GM13976 (cell line): ENCODE data around the gene ENOX2.

Experiments
- DNase-seq: peaks from one replicate; pipeline ENCODE4 v3.0.0; 2012; ENCODE audit warnings: low spot score
- CTCF ChIP-seq: IDR thresholded peaks from 2 replicates; pipeline ENCODE4 v1.5.1; 2012; ENCODE audit warnings: borderline replicate concordance, mild to moderate bottlenecking; ENCODE audit not compliant: insufficient read depth; ENCODE audit errors: extremely low read depth, missing control alignments, control extremely low read depth
- in situ Hi-C: fragments of 300-500 bp; cut with MboI; formaldehyde crosslinking; loops from one replicate; pipeline ENCODE4 v1.12.0; 2022; ENCODE audit warnings: low sequenced_read_pairs, mixed read lengths, inconsistent platforms; ENCODE audit not compliant: unreplicated experiment

The ENOX2 gene

GRCh38 chrX:130884627-130885026, 18.4 kb downstream of the ENOX2 start:
- in situ Hi-C loops = no loop called here
- no peak for DNase-seq
- no peak for TF ChIP-seq CTCF

GRCh38 chrX:130879869-130880268, 23.1 kb downstream of the ENOX2 start:
- TF ChIP-seq CTCF = no peak
- in situ Hi-C loops = no loop called here

GRCh38 chrX:130878350-130879341, 24.4 kb downstream of the ENOX2 start:
- no peak for DNase-seq
- in situ Hi-C loops = no loop called here
- no peak for TF ChIP-seq CTCF

More at GRCh38 chrX:130879869-130880268, 23.1 kb downstream of the ENOX2 start:
- DNase-seq = no peak

GRCh38 chrX:130877892-130878341, 25.1 kb downstream of the ENOX2 start:
- no peak for TF ChIP-seq CTCF
- in situ Hi-C loops = no loop called here
- DNase-seq = no peak

GRCh38 chrX:130876226-130876625, 26.8 kb downstream of the ENOX2 start:
- in situ Hi-C loops = no loop called here

DNA sequence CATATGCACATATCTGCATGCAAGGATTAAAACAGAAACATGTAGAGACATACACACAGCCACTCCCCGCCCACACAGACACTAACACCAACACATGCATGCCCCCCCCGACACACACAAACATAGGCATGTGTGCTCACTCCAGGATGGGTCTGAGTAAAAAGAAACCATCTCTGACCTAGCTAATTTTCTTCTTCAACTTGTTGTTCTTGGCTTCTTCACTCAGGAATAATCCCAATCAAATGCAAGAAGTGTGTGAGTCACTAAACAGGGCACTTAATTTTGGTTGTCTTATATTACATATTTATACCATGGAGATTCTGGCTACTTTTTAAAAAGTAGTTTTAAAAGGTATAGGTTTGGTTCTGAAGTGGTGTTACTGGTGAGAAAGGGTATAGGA, 28.3 kb downstream of the ENOX2 start:
- TF ChIP-seq CTCF = no peak
- no peak for DNase-seq

More at GRCh38 chrX:130876226-130876625, 26.8 kb downstream of the ENOX2 start:
- no peak for TF ChIP-seq CTCF
- DNase-seq = no peak

GRCh38 chrX:130869239-130869638, 33.8 kb downstream of the ENOX2 start:
- no peak for DNase-seq
- TF ChIP-seq CTCF = no peak
- in situ Hi-C loops = no loop called here

More for the DNA sequence above, 28.3 kb downstream of the ENOX2 start:
- in situ Hi-C loops = no loop called here
